Measurements from ENCODE around the gene GJB2. TPM values are rescaled to one million over a fixed set of nuclear protein-coding genes. Genes with fewer than 3 reads are reported as not detected.

GJB2 gene
- total and polyA plus RNA-seq, 2 donors (not counting 1 experiment from before 2014, with no cell fraction given) = 0.09 TPM; not detected in 1

- no peak overlapping the region for H3K9ac ChIP-seq (ENCODE audit: insufficient read depth, low read length)
- H3K79me2 ChIP-seq (ENCODE audit: control insufficient read depth, insufficient read depth, low read length) = no peaks in the 10 kb centered on the region
- H3K4me3 ChIP-seq (replicated peaks in 1 of 4; ENCODE audit: control extremely low read depth in 1 of 4, insufficient read depth in 1 of 4, low read depth in 3 of 4, low read length in 4 of 4) = no peak overlapping the region
- no peak overlapping the region for H3K4me2 ChIP-seq (ENCODE audit: extremely low read depth, insufficient read depth, low read length)
- no peak overlapping the region for H2AFZ ChIP-seq (ENCODE audit: low read length)
- no peaks in the 10 kb centered on the region for H3K9me3 ChIP-seq (ENCODE audit: control insufficient read depth, insufficient read depth, low read depth, low read length)
- TF ChIP-seq CTCF (conservative IDR thresholded peaks at IDR 0.05 in 1 of 2, IDR thresholded peaks at IDR 0.05 in 1 of 2; ENCODE audit: low read depth in 1 of 2, low read length in 2 of 2) (no peak), EZH2 (IDR thresholded peaks at IDR 0.05; ENCODE audit: low read length, missing control alignments) (no peak)
- H3K36me3 ChIP-seq (ENCODE audit: control insufficient read depth, insufficient read depth, low read length) = no peaks in the 10 kb centered on the region
- H3K27me3 ChIP-seq (ENCODE audit: control insufficient read depth, insufficient read depth, low read length) = peaks cover 8% of the 10 kb centered on the region
- DNase-seq (ENCODE audit: low read depth in 2 of 2) = no peak
- H3K27ac ChIP-seq (ENCODE audit: insufficient read depth, low read length) = no peak overlapping the region
- no peaks in the 10 kb centered on the region for H3K4me1 ChIP-seq (ENCODE audit: control insufficient read depth, extremely low read depth, insufficient read depth, low read length)
- H4K20me1 ChIP-seq (ENCODE audit: control insufficient read depth, extremely low read depth, insufficient read depth, low read length) = no peaks in the 10 kb centered on the region
Measured at GRCh38 chr13:20206065-20206697, 13.4 kb upstream of the GJB2 start.

GRCh38 chr13:20198781-20199180, 6.0 kb upstream of the GJB2 start:
- Histone ChIP-seq H3K4me2 (ENCODE audit: extremely low read depth, insufficient read depth, low read length) (no peak overlapping the region), H2AFZ (ENCODE audit: low read length) (no peak overlapping the region), H3K9ac (ENCODE audit: insufficient read depth, low read length) (no peak overlapping the region), H3K9me3 (ENCODE audit: control insufficient read depth, insufficient read depth, low read depth, low read length) (no peaks in the 10 kb centered on the region), H3K27me3 (ENCODE audit: control insufficient read depth, insufficient read depth, low read length) (peaks cover 34% of the 10 kb centered on the region), H4K20me1 (ENCODE audit: control insufficient read depth, extremely low read depth, insufficient read depth, low read length) (no peaks in the 10 kb centered on the region), H3K4me3 (replicated peaks in 1 of 4; ENCODE audit: control extremely low read depth in 1 of 4, insufficient read depth in 1 of 4, low read depth in 3 of 4, low read length in 4 of 4) (no peak overlapping the region), H3K4me1 (ENCODE audit: control insufficient read depth, extremely low read depth, insufficient read depth, low read length) (no peaks in the 10 kb centered on the region), H3K36me3 (ENCODE audit: control insufficient read depth, insufficient read depth, low read length) (no peaks in the 10 kb centered on the region), H3K79me2 (ENCODE audit: control insufficient read depth, insufficient read depth, low read length) (no peaks in the 10 kb centered on the region), H3K27ac (ENCODE audit: insufficient read depth, low read length) (no peak overlapping the region)
- no peak for TF ChIP-seq EZH2 (IDR thresholded peaks at IDR 0.05; ENCODE audit: low read length, missing control alignments)
- TF ChIP-seq CTCF (conservative IDR thresholded peaks at IDR 0.05 in 1 of 2, IDR thresholded peaks at IDR 0.05 in 1 of 2; ENCODE audit: low read depth in 1 of 2, low read length in 2 of 2) = no peak
- DNase-seq (ENCODE audit: low read depth in 2 of 2) = peak in 1 of 2 donors; percentile 84

- DNase-seq (ENCODE audit: low read depth in 2 of 2) = peak; percentile 43 to 67
Measured at GRCh38 chr13:20197361-20197834, 4.7 kb upstream of the GJB2 start.

More at GRCh38 chr13:20197361-20197834, 4.7 kb upstream of the GJB2 start:
- no peak overlapping the region for H3K9ac ChIP-seq (ENCODE audit: insufficient read depth, low read length)
- no peak overlapping the region for H3K4me2 ChIP-seq (ENCODE audit: extremely low read depth, insufficient read depth, low read length)
- H3K27ac ChIP-seq (ENCODE audit: insufficient read depth, low read length) = no peak overlapping the region
- TF ChIP-seq CTCF (conservative IDR thresholded peaks at IDR 0.05 in 1 of 2, IDR thresholded peaks at IDR 0.05 in 1 of 2; ENCODE audit: low read depth in 1 of 2, low read length in 2 of 2) (peak; percentile 81), EZH2 (IDR thresholded peaks at IDR 0.05; ENCODE audit: low read length, missing control alignments) (no peak)
- no peaks in the 10 kb centered on the region for H4K20me1 ChIP-seq (ENCODE audit: control insufficient read depth, extremely low read depth, insufficient read depth, low read length)
- no peak overlapping the region for H2AFZ ChIP-seq (ENCODE audit: low read length)
- no peaks in the 10 kb centered on the region for H3K4me1 ChIP-seq (ENCODE audit: control insufficient read depth, extremely low read depth, insufficient read depth, low read length)
- H3K79me2 ChIP-seq (ENCODE audit: control insufficient read depth, insufficient read depth, low read length) = no peaks in the 10 kb centered on the region
- no peaks in the 10 kb centered on the region for H3K36me3 ChIP-seq (ENCODE audit: control insufficient read depth, insufficient read depth, low read length)
- no peak overlapping the region for H3K4me3 ChIP-seq (replicated peaks in 1 of 4; ENCODE audit: control extremely low read depth in 1 of 4, insufficient read depth in 1 of 4, low read depth in 3 of 4, low read length in 4 of 4)
- no peaks in the 10 kb centered on the region for H3K9me3 ChIP-seq (ENCODE audit: control insufficient read depth, insufficient read depth, low read depth, low read length)
- peaks cover 37% of the 10 kb centered on the region for H3K27me3 ChIP-seq (ENCODE audit: control insufficient read depth, insufficient read depth, low read length)

All from fibroblast of lung (primary cell).